Karpas-422 (cell line): ENCODE results near the gene TMEM54. TPM values are rescaled to one million over a fixed set of nuclear protein-coding genes. Genes with fewer than 3 reads are reported as not detected.
"Not testable (repeated sequence)": the region's sequence is repeated elsewhere in the genome, so short reads cannot be mapped to it uniquely, and the experiment has no call there.

Source experiments
- DNase-seq: peaks from one replicate; pipeline ENCODE4 v3.0.0-alpha.2; 2015
- H2AFZ ChIP-seq: fragments of 200-600 bp; sonication (generic); 2 replicates; pipeline ENCODE4 v1.6.1; 2014; ENCODE audit warnings: antibody characterized with exemption, low read length, mixed read lengths
- H3K27ac ChIP-seq: fragments of 200-600 bp; sonication (generic); 2 replicates; pipeline ENCODE4 v1.5.1; 2014; ENCODE audit warnings: mild to moderate bottlenecking, low read length, moderate library complexity
- H3K27me3 ChIP-seq: fragments of 200-600 bp; sonication (generic); 2 replicates; pipeline ENCODE4 v1.6.1; 2014; ENCODE audit warnings: low read length, mixed read lengths
- H3K36me3 ChIP-seq: fragments of 200-600 bp; sonication (generic); 2 replicates; pipeline ENCODE4 v1.6.1; 2014; ENCODE audit warnings: low read length, mixed read lengths; ENCODE audit not compliant: insufficient read depth
- H3K4me1 ChIP-seq: fragments of 200-600 bp; sonication (generic); 2 replicates; pipeline ENCODE4 v1.6.1; 2014; ENCODE audit warnings: mild to moderate bottlenecking, low read length, mixed read lengths
- H3K4me2 ChIP-seq: fragments of 200-600 bp; sonication (generic); 2 replicates; pipeline ENCODE4 v1.6.1; 2014; ENCODE audit warnings: low read length, low read depth, mild to moderate bottlenecking; ENCODE audit not compliant: poor library complexity, severe bottlenecking
- H3K4me3 ChIP-seq: fragments of 200-600 bp; sonication (generic); 2 replicates; pipeline ENCODE4 v1.5.1; 2014; ENCODE audit warnings: mild to moderate bottlenecking, antibody characterized with exemption, low read length, mixed read lengths
- H3K79me2 ChIP-seq: fragments of 200-600 bp; sonication (generic); 2 replicates; pipeline ENCODE4 v1.6.1; 2014; ENCODE audit warnings: mild to moderate bottlenecking, low read length, mixed read lengths
- H3K9ac ChIP-seq: fragments of 200-600 bp; sonication (generic); 2 replicates; pipeline ENCODE4 v1.6.0; 2014; ENCODE audit warnings: low read length
- H3K9me2 ChIP-seq: fragments of 200-600 bp; sonication (generic), shearing (Covaris generic); replicated peaks from 2 replicates; pipeline ENCODE4 v1.6.0; 2014; ENCODE audit warnings: mild to moderate bottlenecking, low read length, moderate library complexity; ENCODE audit not compliant: insufficient read depth
- H3K9me3 ChIP-seq: fragments of 300-700, 200-600 bp; sonication (generic); 2 replicates; pipeline ENCODE4 v1.6.1; 2014; ENCODE audit warnings: low read length, mixed read lengths
- H4K20me1 ChIP-seq: fragments of 200-600 bp; sonication (generic); 2 replicates; pipeline ENCODE4 v1.6.1; 2014; ENCODE audit warnings: mild to moderate bottlenecking, antibody characterized with exemption, low read length, low read depth; ENCODE audit not compliant: insufficient read depth
- total RNA-seq: library from RNA; depleted of rRNA; stranded (reverse); fragments of >200 nt; shearing (Covaris generic); gene quantifications from 2 replicates; pipeline ENCODE4 v1.2.3, GENCODE V29; 2014; ENCODE audit warnings: low replicate concordance

Gene TMEM54
- total RNA-seq, 1 experiment from 2014 or later: 1.1 TPM

DNA sequence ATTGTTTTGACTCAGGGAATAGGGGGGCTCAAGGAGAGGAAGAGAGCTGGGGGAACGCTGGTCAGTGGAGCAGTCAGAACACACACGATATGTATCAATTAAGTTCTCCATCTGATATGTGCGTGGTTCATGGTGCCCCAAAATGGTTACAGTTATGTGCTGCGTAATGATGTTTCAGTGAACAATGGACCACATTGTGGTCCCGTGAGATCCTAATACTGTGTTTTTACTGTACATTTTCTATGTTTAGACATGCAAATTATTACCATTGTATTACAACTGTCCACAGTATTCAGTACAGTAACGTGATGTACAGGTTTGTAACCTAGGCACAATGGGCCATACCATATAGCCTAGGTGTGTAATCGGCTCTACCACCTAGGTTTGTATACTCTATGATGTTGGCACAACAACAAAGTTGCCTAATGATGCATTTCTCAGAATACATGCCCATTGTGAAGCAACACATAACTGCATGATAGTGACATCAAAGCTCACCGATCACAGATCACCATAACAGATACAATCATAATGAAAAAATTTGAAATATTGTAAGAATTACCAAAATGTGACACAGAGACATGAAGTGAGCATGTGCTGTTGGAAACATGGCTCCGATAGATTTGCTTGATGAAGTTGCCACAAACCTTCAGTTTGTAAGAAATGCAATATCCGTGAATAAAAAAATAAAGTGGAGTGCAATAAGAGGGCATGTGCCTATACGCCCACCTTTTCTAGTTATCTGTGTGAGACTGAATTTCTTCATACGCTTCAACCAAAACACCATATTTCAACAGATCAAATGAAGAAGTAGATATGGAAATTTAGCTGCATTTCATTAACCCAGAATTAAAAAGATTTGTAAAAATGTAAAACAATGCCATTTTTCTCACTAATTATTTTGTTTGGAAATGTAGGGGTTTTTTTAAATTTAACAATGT, 14.8 kb upstream of the TMEM54 start:
- no peaks in the 10 kb centered on the region for H3K27me3 ChIP-seq
- H3K36me3 ChIP-seq: peaks cover 6% of the 10 kb centered on the region; the same call in 1 of the 2 replicates
- H3K9me3 ChIP-seq: no peaks in the 10 kb centered on the region
- no peaks in the 10 kb centered on the region for H3K4me1 ChIP-seq
- no peak for DNase-seq
- H3K27ac ChIP-seq: no peak overlapping the region
- H3K9ac ChIP-seq: no peak overlapping the region
- H3K4me3 ChIP-seq: no peak overlapping the region
- no peaks in the 10 kb centered on the region for H3K79me2 ChIP-seq
- H4K20me1 ChIP-seq: no peaks in the 10 kb centered on the region
- no peak overlapping the region for H3K4me2 ChIP-seq
- H2AFZ ChIP-seq: no peak overlapping the region
- H3K9me2 ChIP-seq: no peaks in the 10 kb centered on the region

DNA sequence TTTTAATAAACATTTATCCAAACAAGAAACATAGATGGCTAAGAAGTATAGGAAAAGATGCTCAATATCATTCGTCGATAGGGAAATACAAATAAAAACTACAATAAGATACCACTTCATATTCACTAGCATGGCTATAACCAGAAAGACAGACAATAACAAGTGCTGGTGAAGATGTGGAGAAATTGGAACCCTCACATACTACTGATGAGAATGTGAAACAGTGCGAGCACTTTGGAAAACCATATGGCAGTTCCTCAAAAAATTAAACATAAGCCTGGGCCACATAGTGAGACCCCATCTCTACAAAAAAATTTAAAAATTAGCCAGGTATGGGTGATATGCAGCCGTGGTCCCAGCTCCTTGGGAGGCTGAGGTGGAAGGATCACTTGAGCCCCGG, 9.1 kb upstream of the TMEM54 start:
- Histone ChIP-seq H3K27me3 (no peaks in the 10 kb centered on the region), H3K9ac (no peak overlapping the region), H3K9me2 (no peaks in the 10 kb centered on the region), H3K9me3 (no peaks in the 10 kb centered on the region), H3K4me2 (no peak overlapping the region), H3K4me1 (no peaks in the 10 kb centered on the region), H2AFZ (no peak overlapping the region), H3K36me3 (no peaks in the 10 kb centered on the region), H3K27ac (no peak overlapping the region), H3K4me3 (no peak overlapping the region), H3K79me2 (no peaks in the 10 kb centered on the region), H4K20me1 (no peaks in the 10 kb centered on the region)
- no peak for DNase-seq

DNA sequence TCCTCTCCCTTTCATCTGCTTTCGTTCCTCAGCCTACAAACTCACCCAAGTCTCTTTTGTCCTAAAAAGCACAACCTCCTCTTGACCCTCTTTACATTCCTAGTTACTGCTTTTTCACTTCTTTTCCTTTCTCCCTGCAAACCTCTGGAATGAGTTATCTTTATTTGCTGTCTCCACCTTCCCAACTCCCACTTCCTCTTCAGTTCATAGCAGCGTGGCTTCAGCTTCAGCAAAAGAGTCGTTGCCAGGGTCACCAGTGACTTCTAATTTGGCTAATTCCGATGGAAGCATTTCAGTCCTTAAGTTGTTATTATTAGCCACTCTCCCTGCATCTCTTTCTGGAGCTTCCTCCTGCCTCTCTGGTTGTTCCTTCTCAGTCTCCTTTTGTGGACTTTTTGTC, 6.2 kb upstream of the TMEM54 start:
- H3K4me1 ChIP-seq: no peaks in the 10 kb centered on the region
- no peaks in the 10 kb centered on the region for H3K79me2 ChIP-seq
- no peak overlapping the region for H3K4me3 ChIP-seq
- no peak overlapping the region for H3K27ac ChIP-seq
- H3K9me2 ChIP-seq: no peaks in the 10 kb centered on the region
- DNase-seq: no peak
- no peak overlapping the region for H3K4me2 ChIP-seq
- H2AFZ ChIP-seq: no peak overlapping the region
- H3K9me3 ChIP-seq: no peaks in the 10 kb centered on the region
- H3K9ac ChIP-seq: no peak overlapping the region
- no peaks in the 10 kb centered on the region for H3K36me3 ChIP-seq
- no peaks in the 10 kb centered on the region for H4K20me1 ChIP-seq
- no peaks in the 10 kb centered on the region for H3K27me3 ChIP-seq

DNA sequence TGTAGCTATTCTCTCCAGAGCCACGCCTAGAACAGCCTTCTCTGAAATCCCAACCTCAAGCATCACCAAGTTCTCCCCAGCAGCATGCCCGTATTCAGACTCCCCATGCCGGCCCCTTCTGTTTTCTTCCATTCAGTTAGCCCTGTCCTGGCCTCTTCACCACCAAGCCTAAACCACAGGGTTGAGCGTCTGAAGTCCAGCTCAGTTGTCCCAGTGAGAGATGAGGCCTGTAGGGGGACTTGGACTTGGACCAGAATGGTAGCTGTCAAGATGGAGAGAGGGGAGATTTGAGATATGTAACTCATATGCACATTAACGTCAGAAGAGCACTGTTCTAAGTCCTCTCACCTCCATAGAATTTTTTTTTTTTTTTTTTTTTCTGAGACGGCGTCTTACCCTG, 5.5 kb upstream of the TMEM54 start:
- Histone ChIP-seq H3K4me2 (no peak overlapping the region), H3K4me3 (no peak overlapping the region), H3K36me3 (no peaks in the 10 kb centered on the region), H4K20me1 (no peaks in the 10 kb centered on the region), H3K79me2 (no peaks in the 10 kb centered on the region), H3K9me2 (no peaks in the 10 kb centered on the region), H3K4me1 (no peaks in the 10 kb centered on the region), H2AFZ (no peak overlapping the region), H3K27me3 (no peaks in the 10 kb centered on the region), H3K27ac (no peak overlapping the region), H3K9me3 (no peaks in the 10 kb centered on the region), H3K9ac (no peak overlapping the region)
- DNase-seq: no peak

DNA sequence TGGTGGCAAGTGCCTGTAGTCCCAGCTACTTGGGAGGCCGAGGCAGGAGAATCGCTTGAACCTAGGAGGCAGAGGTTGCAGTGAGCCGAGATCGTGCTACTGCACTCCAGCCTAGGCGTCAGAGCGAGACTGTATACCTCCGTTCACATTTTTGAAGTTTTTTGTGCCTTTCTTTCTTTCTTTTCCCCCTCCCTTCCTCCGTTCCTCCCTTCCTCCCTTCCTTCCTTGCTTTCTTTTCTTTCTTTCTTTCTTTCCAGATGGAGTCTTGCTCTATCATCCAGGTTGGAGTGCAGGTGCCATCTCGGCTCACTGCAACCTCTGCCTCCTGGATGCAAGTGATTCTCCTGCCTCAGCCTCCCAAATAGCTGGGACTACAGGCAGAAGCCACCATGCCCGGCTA, 4.4 kb upstream of the TMEM54 start:
- not testable (repeated sequence) for H2AFZ ChIP-seq, DNase-seq, H3K9me3 ChIP-seq, H3K4me1 ChIP-seq, H3K9ac ChIP-seq, H4K20me1 ChIP-seq, H3K79me2 ChIP-seq, H3K4me3 ChIP-seq, H3K27ac ChIP-seq, H3K27me3 ChIP-seq, H3K36me3 ChIP-seq, H3K9me2 ChIP-seq, H3K4me2 ChIP-seq

DNA sequence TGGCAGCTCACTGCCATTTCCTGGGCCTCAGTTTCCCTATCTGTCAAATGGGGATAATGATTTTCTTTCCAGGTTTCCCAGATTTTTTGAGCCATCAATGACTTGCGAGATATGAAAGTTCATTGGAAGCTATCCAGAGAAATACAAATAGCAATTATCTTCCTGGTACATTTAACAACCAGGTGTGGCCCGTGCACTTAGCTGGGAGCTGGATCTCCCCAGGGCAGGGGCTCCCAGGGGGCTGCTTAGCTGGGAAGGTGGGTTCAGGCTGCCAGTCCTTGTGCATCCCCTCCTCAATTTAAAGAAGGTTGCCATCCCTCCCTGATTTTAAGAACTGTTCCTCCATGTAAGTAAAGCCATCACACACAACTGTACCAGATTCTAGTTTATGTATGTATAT, 3.6 kb upstream of the TMEM54 start:
- no peaks in the 10 kb centered on the region for H3K9me2 ChIP-seq
- H3K9ac ChIP-seq: no peak overlapping the region
- H3K4me3 ChIP-seq: no peak overlapping the region
- no peaks in the 10 kb centered on the region for H3K9me3 ChIP-seq
- H3K4me2 ChIP-seq: no peak overlapping the region
- H2AFZ ChIP-seq: no peak overlapping the region
- H3K36me3 ChIP-seq: no peaks in the 10 kb centered on the region
- H3K79me2 ChIP-seq: no peaks in the 10 kb centered on the region
- no peak for DNase-seq
- H3K4me1 ChIP-seq: no peaks in the 10 kb centered on the region
- no peaks in the 10 kb centered on the region for H4K20me1 ChIP-seq
- H3K27ac ChIP-seq: no peak overlapping the region
- H3K27me3 ChIP-seq: no peaks in the 10 kb centered on the region

DNA sequence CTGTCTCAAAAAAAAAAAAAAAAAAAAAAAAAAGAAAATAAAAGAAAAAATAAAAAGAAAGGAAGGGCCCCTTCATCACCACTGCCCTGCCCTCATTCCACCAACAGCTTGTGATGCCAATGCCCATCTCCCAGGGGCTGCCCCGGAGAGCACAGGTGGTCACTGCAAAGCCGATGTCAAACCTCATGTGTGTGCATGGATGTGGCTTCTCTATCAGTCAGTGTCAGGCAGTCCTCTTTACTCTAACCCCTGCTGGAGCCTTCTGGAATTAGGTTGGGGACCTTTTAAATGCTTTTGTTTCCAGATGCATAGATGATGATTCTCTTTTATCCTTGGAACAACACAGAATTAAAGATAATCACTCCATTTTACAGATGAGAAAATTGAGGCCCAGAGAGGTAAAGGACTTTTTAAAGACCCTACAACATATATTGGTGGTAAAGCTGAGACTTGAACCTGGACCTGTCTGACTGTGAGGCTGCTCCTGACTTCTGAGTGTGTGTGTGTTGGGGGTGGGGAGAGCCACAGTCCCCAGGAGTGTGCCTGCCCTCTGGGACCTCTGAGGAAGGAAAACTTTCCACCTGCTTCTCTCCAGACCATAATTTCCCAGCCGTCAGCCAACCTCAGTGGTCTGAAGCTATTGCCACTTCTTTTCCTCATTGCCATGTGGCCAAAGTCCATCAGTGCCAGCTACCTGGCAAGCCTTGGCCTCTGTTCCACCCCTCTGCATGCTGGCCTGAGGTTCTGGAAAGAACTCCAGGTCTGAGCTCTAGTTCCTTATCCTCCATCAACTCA, 3.0 kb upstream of the TMEM54 start:
- Histone ChIP-seq H3K79me2 (no peaks in the 10 kb centered on the region), H3K4me3 (no peak overlapping the region), H3K36me3 (no peaks in the 10 kb centered on the region), H3K27me3 (no peaks in the 10 kb centered on the region), H3K27ac (no peak overlapping the region), H3K4me2 (no peak overlapping the region), H3K9me3 (no peaks in the 10 kb centered on the region), H3K9me2 (no peaks in the 10 kb centered on the region), H2AFZ (no peak overlapping the region), H4K20me1 (no peaks in the 10 kb centered on the region), H3K9ac (no peak overlapping the region), H3K4me1 (no peaks in the 10 kb centered on the region)
- DNase-seq: no peak

DNA sequence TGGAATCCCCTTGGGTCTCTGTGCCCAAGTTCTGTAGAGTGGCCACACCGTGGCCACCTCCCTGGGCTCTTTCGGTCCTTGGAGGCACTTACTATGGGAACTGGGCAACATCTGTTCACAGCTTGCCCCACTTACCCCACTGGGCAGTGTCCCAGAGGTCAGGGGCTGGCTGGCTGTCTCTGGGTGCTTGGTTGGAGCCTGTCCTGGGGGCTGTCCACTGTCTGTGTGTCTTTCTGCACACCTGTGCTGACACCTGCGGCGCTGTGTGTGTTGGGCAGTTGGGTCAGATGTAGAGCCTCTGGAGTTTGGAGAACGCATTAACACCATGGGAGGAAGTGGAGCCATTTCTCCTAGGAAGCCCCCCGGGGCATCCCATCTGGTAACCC, 1.3 kb upstream of the TMEM54 start:
- Histone ChIP-seq H3K9ac (no peak overlapping the region), H3K27me3 (no peaks in the 10 kb centered on the region), H3K9me3 (no peaks in the 10 kb centered on the region), H3K4me2 (no peak overlapping the region), H4K20me1 (no peaks in the 10 kb centered on the region), H3K27ac (no peak overlapping the region), H3K9me2 (no peaks in the 10 kb centered on the region), H3K4me3 (no peak overlapping the region), H3K79me2 (no peaks in the 10 kb centered on the region), H3K4me1 (no peaks in the 10 kb centered on the region), H3K36me3 (no peaks in the 10 kb centered on the region), H2AFZ (no peak overlapping the region)
- DNase-seq: no peak
